ENCODE measurements around the gene ADAMTS7. TPM values are rescaled to one million over a fixed set of nuclear protein-coding genes. Genes with fewer than 3 reads are reported as not detected.

Gene ADAMTS7
- total RNA-seq, 1 experiment from 2014 or later, result 1.1 TPM

DNA sequence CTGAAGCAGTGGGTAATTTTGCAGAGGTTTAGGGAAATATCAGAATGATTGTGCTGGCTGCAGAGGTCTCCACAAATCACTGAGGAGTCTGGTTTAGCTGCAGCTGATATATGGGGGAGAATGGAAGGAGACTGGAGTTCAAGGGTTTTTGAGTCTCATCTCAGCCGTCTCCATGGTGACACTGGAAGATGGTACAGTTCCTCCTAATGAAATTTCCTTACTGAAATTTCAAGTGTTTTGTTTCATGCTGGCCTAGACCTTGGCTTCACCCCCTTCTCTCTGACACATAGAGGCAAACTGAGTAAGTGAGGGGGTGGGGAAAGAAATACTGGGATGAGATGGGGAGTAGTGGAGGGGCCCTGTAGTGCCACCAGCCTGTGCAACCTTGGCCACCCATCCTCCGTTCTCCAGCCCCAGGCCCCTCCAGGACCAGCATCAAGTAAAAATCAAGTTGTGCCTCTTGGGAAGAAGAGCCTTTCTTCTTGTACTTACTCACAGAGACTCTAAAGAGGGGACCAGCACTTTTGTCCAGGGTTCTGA, 43.6 kb upstream of the ADAMTS7 start:
- Mint-ChIP-seq H3K9me3 (ENCODE audit: unreplicated experiment) (peaks cover 8% of the 10 kb centered on the region), H3K4me1 (ENCODE audit: low read depth, unreplicated experiment) (no peaks in the 10 kb centered on the region), H3K27ac (ENCODE audit: unreplicated experiment) (no peak overlapping the region), H3K27me3 (ENCODE audit: insufficient read depth, unreplicated experiment) (no peaks in the 10 kb centered on the region), H3K36me3 (ENCODE audit: insufficient read depth, unreplicated experiment) (peaks cover 6% of the 10 kb centered on the region), H3K4me3 (ENCODE audit: unreplicated experiment) (no peak overlapping the region)
- no peak for DNase-seq
- Histone ChIP-seq H3K9me3 (no peaks in the 10 kb centered on the region), H3K27me3 (replicated peaks; ENCODE audit: control insufficient read depth, insufficient read depth, low read length) (no peaks in the 10 kb centered on the region), H3K36me3 (ENCODE audit: control insufficient read depth, insufficient read depth, low read length) (no peaks in the 10 kb centered on the region), H3K4me1 (no peaks in the 10 kb centered on the region), H3K4me3 (ENCODE audit: low read depth, low read length) (no peak overlapping the region)
- intact Hi-C loops (cut with micrococcal nuclease; ENCODE audit: unreplicated experiment), result no loop called here
- ChIA-PET CTCF (no interaction called here), POLR2A (no interaction called here)
- BruUV-seq (replicated peaks), result no TSS peak
- TF ChIP-seq, protein P1, sequence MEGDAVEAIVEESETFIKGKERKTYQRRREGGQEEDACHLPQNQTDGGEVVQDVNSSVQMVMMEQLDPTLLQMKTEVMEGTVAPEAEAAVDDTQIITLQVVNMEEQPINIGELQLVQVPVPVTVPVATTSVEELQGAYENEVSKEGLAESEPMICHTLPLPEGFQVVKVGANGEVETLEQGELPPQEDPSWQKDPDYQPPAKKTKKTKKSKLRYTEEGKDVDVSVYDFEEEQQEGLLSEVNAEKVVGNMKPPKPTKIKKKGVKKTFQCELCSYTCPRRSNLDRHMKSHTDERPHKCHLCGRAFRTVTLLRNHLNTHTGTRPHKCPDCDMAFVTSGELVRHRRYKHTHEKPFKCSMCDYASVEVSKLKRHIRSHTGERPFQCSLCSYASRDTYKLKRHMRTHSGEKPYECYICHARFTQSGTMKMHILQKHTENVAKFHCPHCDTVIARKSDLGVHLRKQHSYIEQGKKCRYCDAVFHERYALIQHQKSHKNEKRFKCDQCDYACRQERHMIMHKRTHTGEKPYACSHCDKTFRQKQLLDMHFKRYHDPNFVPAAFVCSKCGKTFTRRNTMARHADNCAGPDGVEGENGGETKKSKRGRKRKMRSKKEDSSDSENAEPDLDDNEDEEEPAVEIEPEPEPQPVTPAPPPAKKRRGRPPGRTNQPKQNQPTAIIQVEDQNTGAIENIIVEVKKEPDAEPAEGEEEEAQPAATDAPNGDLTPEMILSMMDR (IDR thresholded peaks at IDR 0.05; ENCODE audit: insufficient read depth in 1 of 2, low read depth in 1 of 2, low read length in 1 of 2, severe bottlenecking in 1 of 2, unreplicated experiment in 1 of 2), result no peak

DNA sequence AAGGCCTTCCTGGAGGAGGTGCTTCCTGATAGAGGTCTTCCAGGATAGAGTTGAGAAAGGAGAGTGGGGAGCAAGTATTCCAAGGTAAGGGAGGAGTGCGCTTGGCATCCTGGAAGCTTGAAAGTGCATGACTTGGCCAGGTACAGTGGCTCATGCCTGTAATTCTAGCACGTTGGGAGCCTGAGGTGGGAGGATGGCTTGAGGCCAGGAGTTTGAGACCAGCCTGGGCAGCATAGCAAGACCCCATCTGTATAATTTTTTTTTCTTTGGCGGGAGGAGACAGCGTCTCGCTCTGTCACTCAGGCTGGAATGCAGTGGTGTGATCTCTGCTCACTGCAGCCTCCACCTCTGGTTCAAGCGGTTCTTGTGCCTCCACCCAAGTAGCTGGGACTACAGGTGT, 42.2 kb upstream of the ADAMTS7 start:
- TF ChIP-seq, protein P1 (IDR thresholded peaks at IDR 0.05; ENCODE audit: insufficient read depth in 1 of 2, low read depth in 1 of 2, low read length in 1 of 2, severe bottlenecking in 1 of 2, unreplicated experiment in 1 of 2), result no peak
- DNase-seq, result no peak
- ChIA-PET CTCF (no interaction called here), POLR2A (no interaction called here)
- no TSS peak for BruUV-seq (replicated peaks)
- no peak overlapping the region for H3K4me3 ChIP-seq (ENCODE audit: low read depth, low read length)
- H3K36me3 ChIP-seq (ENCODE audit: control insufficient read depth, insufficient read depth, low read length), result no peaks in the 10 kb centered on the region
- Mint-ChIP-seq H3K4me3 (ENCODE audit: unreplicated experiment) (no peak overlapping the region), H3K36me3 (ENCODE audit: insufficient read depth, unreplicated experiment) (peaks cover 4% of the 10 kb centered on the region), H3K27ac (ENCODE audit: unreplicated experiment) (no peak overlapping the region), H3K9me3 (ENCODE audit: unreplicated experiment) (peaks cover 8% of the 10 kb centered on the region), H3K27me3 (ENCODE audit: insufficient read depth, unreplicated experiment) (no peaks in the 10 kb centered on the region), H3K4me1 (ENCODE audit: low read depth, unreplicated experiment) (no peaks in the 10 kb centered on the region)
- no peaks in the 10 kb centered on the region for H3K27me3 ChIP-seq (replicated peaks; ENCODE audit: control insufficient read depth, insufficient read depth, low read length)
- intact Hi-C loops (cut with micrococcal nuclease; ENCODE audit: unreplicated experiment), result no loop called here
- H3K9me3 ChIP-seq, result no peaks in the 10 kb centered on the region
- no peaks in the 10 kb centered on the region for H3K4me1 ChIP-seq

DNA sequence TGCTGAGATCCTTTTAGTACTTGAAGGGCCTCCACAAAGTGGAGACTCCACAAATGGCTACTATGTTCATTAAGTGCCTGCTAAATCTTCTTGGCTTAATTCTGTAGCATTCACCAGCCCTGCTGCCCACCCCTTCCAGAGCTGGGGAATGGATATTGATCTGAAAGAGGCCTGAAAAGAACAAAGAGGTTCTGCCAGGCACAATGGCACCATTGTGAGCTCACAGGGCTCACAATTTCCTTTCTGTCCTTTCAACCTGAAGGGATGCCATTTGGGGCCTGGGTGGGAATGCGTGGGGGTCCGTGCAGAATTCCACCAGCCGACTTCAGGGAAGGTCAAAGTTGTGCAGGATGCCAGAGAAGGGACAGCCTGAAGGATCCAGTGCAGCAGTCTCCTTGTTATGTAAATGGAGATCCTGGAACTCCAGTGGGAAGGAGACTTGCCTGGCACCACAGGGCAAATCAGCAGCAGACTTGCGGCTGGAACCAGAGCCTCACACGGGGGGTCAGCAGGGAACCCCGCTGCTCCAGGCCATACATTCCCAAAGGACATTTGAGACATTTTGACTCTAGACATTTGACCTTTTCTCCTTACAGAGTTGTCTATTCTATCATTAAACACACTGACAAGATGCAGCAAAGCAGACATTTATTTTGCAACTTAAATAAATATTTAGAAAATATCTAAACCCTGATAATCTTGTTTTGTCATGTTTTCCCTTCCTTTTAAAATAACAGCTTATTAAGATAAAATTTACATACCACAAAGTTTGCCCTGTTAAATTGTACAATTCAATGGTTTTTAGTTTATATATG, 39.9 kb upstream of the ADAMTS7 start:
- Mint-ChIP-seq H3K27ac (ENCODE audit: unreplicated experiment) (no peak overlapping the region), H3K27me3 (ENCODE audit: insufficient read depth, unreplicated experiment) (no peaks in the 10 kb centered on the region), H3K4me1 (ENCODE audit: low read depth, unreplicated experiment) (no peaks in the 10 kb centered on the region), H3K36me3 (ENCODE audit: insufficient read depth, unreplicated experiment) (peaks cover 4% of the 10 kb centered on the region), H3K4me3 (ENCODE audit: unreplicated experiment) (no peak overlapping the region), H3K9me3 (ENCODE audit: unreplicated experiment) (peaks cover 8% of the 10 kb centered on the region)
- ChIA-PET POLR2A (no interaction called here), CTCF (no interaction called here)
- intact Hi-C loops (cut with micrococcal nuclease; ENCODE audit: unreplicated experiment), result no loop called here
- DNase-seq, result no peak
- H3K9me3 ChIP-seq, result no peaks in the 10 kb centered on the region
- BruUV-seq (replicated peaks), result no TSS peak
- H3K27me3 ChIP-seq (replicated peaks; ENCODE audit: control insufficient read depth, insufficient read depth, low read length), result no peaks in the 10 kb centered on the region
- no peaks in the 10 kb centered on the region for H3K36me3 ChIP-seq (ENCODE audit: control insufficient read depth, insufficient read depth, low read length)
- no peak overlapping the region for H3K4me3 ChIP-seq (ENCODE audit: low read depth, low read length)
- no peaks in the 10 kb centered on the region for H3K4me1 ChIP-seq
- TF ChIP-seq, protein P1 (IDR thresholded peaks at IDR 0.05; ENCODE audit: insufficient read depth in 1 of 2, low read depth in 1 of 2, low read length in 1 of 2, severe bottlenecking in 1 of 2, unreplicated experiment in 1 of 2), result no peak

Data from Caco-2 (cell line).